CD14-positive monocyte (primary cell): ENCODE results near the gene RGCC. TPM values are rescaled to one million over a fixed set of nuclear protein-coding genes. Genes with fewer than 3 reads are reported as not detected.

Experiments used
- DNase-seq, 3 donors: peaks; one replicate each; pipeline ENCODE4 v3.0.0-alpha.2; 2011 to 2022
- H2AFZ ChIP-seq: 2 replicates; pipeline ENCODE4 v1.6.0; 2012; ENCODE audit warnings: mild to moderate bottlenecking, low read depth, low read length, inconsistent platforms; ENCODE audit not compliant: insufficient read depth, poor library complexity, severe bottlenecking
- H3K27ac ChIP-seq, 2 donors: 1 replicate in 1 of 2; 2 replicates in 1 of 2; pipeline ENCODE4 v1.5.1; 2012 to 2013; ENCODE audit warnings: low read length in 2 of 2, control low read depth in 1 of 2, inconsistent platforms in 1 of 2, low read depth in 1 of 2, mild to moderate bottlenecking in 1 of 2
- H3K27me3 ChIP-seq, 2 donors: one replicate each; pipeline versions ENCODE4 v1.6.0 to v1.6.1; 2011 to 2013; ENCODE audit warnings: low read length in 2 of 2; ENCODE audit not compliant: control insufficient read depth in 2 of 2, insufficient read depth in 2 of 2
- H3K36me3 ChIP-seq, 2 donors: replicated peaks in 1 of 2; 1 replicate in 1 of 2; 2 replicates in 1 of 2; pipeline versions ENCODE4 v1.5.1 to v1.6.1; 2012 to 2013; ENCODE audit warnings: low read length in 2 of 2, control low read depth in 1 of 2, inconsistent platforms in 1 of 2, mild to moderate bottlenecking in 1 of 2; ENCODE audit not compliant: insufficient read depth in 2 of 2, control insufficient read depth in 1 of 2
- H3K4me1 ChIP-seq, 2 donors: 1 replicate in 1 of 2; 2 replicates in 1 of 2; pipeline versions ENCODE4 v1.5.1 to v1.6.1; 2012 to 2013; ENCODE audit warnings: low read length in 2 of 2, control low read depth in 1 of 2, inconsistent platforms in 1 of 2, mild to moderate bottlenecking in 1 of 2, moderate library complexity in 1 of 2; ENCODE audit not compliant: insufficient read depth in 2 of 2, control insufficient read depth in 1 of 2
- H3K4me2 ChIP-seq: replicated peaks from 2 replicates; pipeline ENCODE3; 2012; ENCODE audit warnings: low read length, moderate library complexity, mild to moderate bottlenecking; ENCODE audit not compliant: poor library complexity, severe bottlenecking; ENCODE audit errors: extremely low read depth
- H3K4me3 ChIP-seq, 3 experiments: fragments of 200-600 bp in 1 of 3; sonication (generic) in 1 of 3; replicated peaks in 1 of 3; 1 replicate in 2 of 3; 2 replicates in 1 of 3; pipeline ENCODE4 v1.5.1; 2011 to 2013; ENCODE audit warnings: low read length in 3 of 3, mild to moderate bottlenecking in 3 of 3, control low read depth in 2 of 3, low read depth in 2 of 3, inconsistent platforms in 1 of 3, moderate library complexity in 1 of 3
- H3K79me2 ChIP-seq: 2 replicates; pipeline ENCODE4 v1.6.0; 2012; ENCODE audit warnings: mild to moderate bottlenecking, control low read depth, inconsistent platforms, low read length, moderate library complexity; ENCODE audit not compliant: insufficient read depth
- H3K9ac ChIP-seq: 2 replicates; pipeline ENCODE4 v1.6.0; 2017; ENCODE audit warnings: low read length, mild to moderate bottlenecking; ENCODE audit not compliant: insufficient read depth, poor library complexity, severe bottlenecking
- H3K9me3 ChIP-seq, 2 donors: replicated peaks in 1 of 2; 1 replicate in 1 of 2; 2 replicates in 1 of 2; pipeline versions ENCODE4 v1.5.1 to v1.6.1; 2012 to 2013; ENCODE audit warnings: low read length in 2 of 2, control low read depth in 1 of 2; ENCODE audit not compliant: control insufficient read depth in 1 of 2, insufficient read depth in 1 of 2
- H4K20me1 ChIP-seq: 2 replicates; pipeline ENCODE4 v1.6.0; 2012; ENCODE audit warnings: mild to moderate bottlenecking, low read length, control low read depth, moderate library complexity; ENCODE audit not compliant: insufficient read depth
- H3K27ac Mint-ChIP-seq, 7 donors: one replicate each; pipeline ENCODE4 v1.8.0; 2020; ENCODE audit warnings: mild to moderate bottlenecking in 7 of 7, mixed read lengths in 7 of 7, moderate library complexity in 6 of 7, inconsistent platforms in 2 of 7
- H3K27me3 Mint-ChIP-seq, 3 donors: one replicate each; pipeline ENCODE4 v1.8.0; 2021 to 2022; ENCODE audit warnings: low read depth in 3 of 3, mild to moderate bottlenecking in 3 of 3, mixed read lengths in 3 of 3, moderate library complexity in 3 of 3, inconsistent platforms in 1 of 3
- H3K36me3 Mint-ChIP-seq, 2 donors: one replicate each; pipeline ENCODE4 v1.8.0; 2020; ENCODE audit warnings: mixed read lengths in 2 of 2, inconsistent platforms in 1 of 2, mild to moderate bottlenecking in 1 of 2
- H3K4me1 Mint-ChIP-seq: one replicate; pipeline ENCODE4 v1.8.0; 2020; ENCODE audit warnings: mild to moderate bottlenecking, mixed read lengths
- H3K4me3 Mint-ChIP-seq, 2 donors: one replicate each; pipeline ENCODE4 v1.8.0; 2020; ENCODE audit warnings: mild to moderate bottlenecking in 2 of 2, mixed read lengths in 2 of 2, moderate library complexity in 1 of 2
- H3K9me3 Mint-ChIP-seq, 7 donors: one replicate each; pipeline ENCODE4 v1.8.0; 2020 to 2022; ENCODE audit warnings: mixed read lengths in 7 of 7, mild to moderate bottlenecking in 6 of 7, moderate library complexity in 6 of 7, inconsistent platforms in 2 of 7
- WGBS: methylation state at CpG from one replicate; pipeline ENCODE4 v1.1.5; 2013; ENCODE audit warnings: missing lambda C conversion rate; ENCODE audit not compliant: insufficient coverage; 5-methylcytosine and 5-hydroxymethylcytosine counted together
- intact Hi-C, 2 donors: fragments of 100-400 bp; cut with micrococcal nuclease; formaldehyde crosslinking; loops; one replicate each; pipeline versions ENCODE4 v1.15.0 to v1.15.1; 2023
- polyA plus RNA-seq, 3 donors: library from polyadenylated mRNA; depleted of rRNA in 1 of 3; unstranded in 2 of 3; stranded (reverse) in 1 of 3; fragments of 300-500 nt in 2 of 3; fragments of >200 nt in 1 of 3; fragmentation: Illumina TruSeq in 2 of 3; gene quantifications; 1 replicate in 2 of 3; 2 replicates in 1 of 3; pipeline ENCODE4 v1.2.3, GENCODE V29; 2012 to 2021
- TF ChIP-seq, protein P1 (sequence below): fragments of 200-600 bp; IDR thresholded peaks from one replicate; pipeline ENCODE4 v1.8.0; 2022; ENCODE audit warnings: antibody characterized with exemption, mild to moderate bottlenecking

Gene RGCC
- polyA plus RNA-seq, 3 donors, result 4.3 to 49.5 (median 26.0) TPM

DNA sequence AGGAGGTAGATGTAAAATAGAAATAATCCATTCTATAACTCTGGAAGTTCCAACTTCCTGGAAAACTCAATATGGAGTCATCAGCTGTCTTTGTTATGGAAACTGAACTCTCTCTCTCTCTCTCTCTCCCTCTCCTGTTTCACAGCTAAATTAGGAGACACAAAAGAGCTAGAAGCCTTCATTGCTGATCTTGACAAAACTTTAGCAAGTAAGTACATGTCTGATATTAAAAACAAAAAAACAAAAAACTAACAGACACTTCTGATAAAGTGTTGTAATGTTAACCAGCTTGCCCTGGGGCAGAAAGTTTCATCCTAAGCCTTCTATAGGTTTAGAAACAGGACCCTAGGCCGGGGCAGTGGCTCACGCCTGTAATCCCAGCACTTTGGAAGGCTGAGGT lies 11.3 kb downstream of the RGCC start:
- Histone ChIP-seq H3K36me3 (peaks cover 3 to 37% of the 10 kb centered on the region in 2 donors), H4K20me1 (no peaks in the 10 kb centered on the region), H3K4me2 (no peak overlapping the region), H3K4me3 (no peak overlapping the region), H3K27ac (no peak overlapping the region), H3K79me2 (peaks cover 15% of the 10 kb centered on the region), H2AFZ (no peak overlapping the region), H3K9me3 (no peaks in the 10 kb centered on the region), H3K4me1 (peaks cover 28 to 36% of the 10 kb centered on the region in 2 donors), H3K9ac (no peak overlapping the region), H3K27me3 (no peaks in the 10 kb centered on the region)
- Mint-ChIP-seq H3K27ac (peak overlapping the region in 2 of 7 donors; percentile 15 to 52), H3K36me3 (peaks cover 58 to 59% of the 10 kb centered on the region in 2 donors), H3K4me1 (peaks cover 35% of the 10 kb centered on the region), H3K4me3 (no peak overlapping the region), H3K9me3 (peaks cover 0 to 2% (median 0%) of the 10 kb centered on the region in 7 donors), H3K27me3 (peaks cover 0 to 2% (median 0%) of the 10 kb centered on the region in 3 donors)
- intact Hi-C loops, result loop anchor here (5.0 to 10.0 kb wide), 2 partner anchors 179 to 186 kb away; no protein-coding TSS in a partner anchor
- WGBS, result no CpG with 5 or more reads among the region's 2 CpGs
- DNase-seq, result no peak
- TF ChIP-seq, protein P1, sequence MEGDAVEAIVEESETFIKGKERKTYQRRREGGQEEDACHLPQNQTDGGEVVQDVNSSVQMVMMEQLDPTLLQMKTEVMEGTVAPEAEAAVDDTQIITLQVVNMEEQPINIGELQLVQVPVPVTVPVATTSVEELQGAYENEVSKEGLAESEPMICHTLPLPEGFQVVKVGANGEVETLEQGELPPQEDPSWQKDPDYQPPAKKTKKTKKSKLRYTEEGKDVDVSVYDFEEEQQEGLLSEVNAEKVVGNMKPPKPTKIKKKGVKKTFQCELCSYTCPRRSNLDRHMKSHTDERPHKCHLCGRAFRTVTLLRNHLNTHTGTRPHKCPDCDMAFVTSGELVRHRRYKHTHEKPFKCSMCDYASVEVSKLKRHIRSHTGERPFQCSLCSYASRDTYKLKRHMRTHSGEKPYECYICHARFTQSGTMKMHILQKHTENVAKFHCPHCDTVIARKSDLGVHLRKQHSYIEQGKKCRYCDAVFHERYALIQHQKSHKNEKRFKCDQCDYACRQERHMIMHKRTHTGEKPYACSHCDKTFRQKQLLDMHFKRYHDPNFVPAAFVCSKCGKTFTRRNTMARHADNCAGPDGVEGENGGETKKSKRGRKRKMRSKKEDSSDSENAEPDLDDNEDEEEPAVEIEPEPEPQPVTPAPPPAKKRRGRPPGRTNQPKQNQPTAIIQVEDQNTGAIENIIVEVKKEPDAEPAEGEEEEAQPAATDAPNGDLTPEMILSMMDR, result no peak

DNA sequence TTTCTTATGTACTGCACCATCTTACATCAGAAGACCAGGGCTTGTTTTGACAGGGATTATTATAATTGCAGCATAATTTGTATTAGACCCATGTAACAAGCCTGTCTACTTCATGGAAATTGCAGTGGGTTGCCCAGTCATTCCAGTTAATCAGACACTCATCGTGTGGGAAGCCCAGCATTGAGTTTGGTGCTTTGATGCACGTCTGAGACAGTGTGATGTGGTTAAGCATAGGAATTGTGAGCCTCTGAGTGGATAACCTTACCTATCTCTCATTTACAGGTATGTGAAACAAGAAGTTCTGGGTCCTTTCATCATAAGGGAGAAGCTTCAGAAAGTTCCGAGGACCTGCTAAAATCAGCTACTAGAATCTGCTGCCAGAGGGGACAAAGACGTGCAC lies 12.8 kb downstream of the RGCC start:
- Histone ChIP-seq H3K27ac (no peak overlapping the region), H3K4me3 (no peak overlapping the region), H3K36me3 (peaks cover 3 to 37% of the 10 kb centered on the region in 2 donors), H3K9ac (no peak overlapping the region), H3K79me2 (peaks cover 4% of the 10 kb centered on the region), H4K20me1 (no peaks in the 10 kb centered on the region), H3K27me3 (no peaks in the 10 kb centered on the region), H2AFZ (no peak overlapping the region), H3K9me3 (no peaks in the 10 kb centered on the region), H3K4me2 (no peak overlapping the region), H3K4me1 (peaks cover 12 to 21% of the 10 kb centered on the region in 2 donors)
- Mint-ChIP-seq H3K4me1 (peaks cover 19% of the 10 kb centered on the region), H3K27me3 (peaks cover 0 to 2% (median 0%) of the 10 kb centered on the region in 3 donors), H3K4me3 (no peak overlapping the region), H3K9me3 (peaks cover 0 to 4% (median 0%) of the 10 kb centered on the region in 7 donors), H3K27ac (peak overlapping the region in 2 of 7 donors; percentile 50 to 54), H3K36me3 (peaks cover 49% of the 10 kb centered on the region in 2 donors)
- TF ChIP-seq, protein P1, result no peak
- intact Hi-C loops, result no loop called here
- WGBS, result no CpG with 5 or more reads among the region's 4 CpGs
- no peak for DNase-seq
